GM19372 (cell line): ENCODE results near the gene ZNF609.

Experiments used
- ATAC-seq: cut with Tn5 transposase; IDR thresholded peaks from one replicate; pipeline ENCODE4 v1.9.1; 2021; ENCODE audit warnings: mild to moderate bottlenecking, low read depth, moderate library complexity; ENCODE audit not compliant: unreplicated experiment

Gene ZNF609, protein sequence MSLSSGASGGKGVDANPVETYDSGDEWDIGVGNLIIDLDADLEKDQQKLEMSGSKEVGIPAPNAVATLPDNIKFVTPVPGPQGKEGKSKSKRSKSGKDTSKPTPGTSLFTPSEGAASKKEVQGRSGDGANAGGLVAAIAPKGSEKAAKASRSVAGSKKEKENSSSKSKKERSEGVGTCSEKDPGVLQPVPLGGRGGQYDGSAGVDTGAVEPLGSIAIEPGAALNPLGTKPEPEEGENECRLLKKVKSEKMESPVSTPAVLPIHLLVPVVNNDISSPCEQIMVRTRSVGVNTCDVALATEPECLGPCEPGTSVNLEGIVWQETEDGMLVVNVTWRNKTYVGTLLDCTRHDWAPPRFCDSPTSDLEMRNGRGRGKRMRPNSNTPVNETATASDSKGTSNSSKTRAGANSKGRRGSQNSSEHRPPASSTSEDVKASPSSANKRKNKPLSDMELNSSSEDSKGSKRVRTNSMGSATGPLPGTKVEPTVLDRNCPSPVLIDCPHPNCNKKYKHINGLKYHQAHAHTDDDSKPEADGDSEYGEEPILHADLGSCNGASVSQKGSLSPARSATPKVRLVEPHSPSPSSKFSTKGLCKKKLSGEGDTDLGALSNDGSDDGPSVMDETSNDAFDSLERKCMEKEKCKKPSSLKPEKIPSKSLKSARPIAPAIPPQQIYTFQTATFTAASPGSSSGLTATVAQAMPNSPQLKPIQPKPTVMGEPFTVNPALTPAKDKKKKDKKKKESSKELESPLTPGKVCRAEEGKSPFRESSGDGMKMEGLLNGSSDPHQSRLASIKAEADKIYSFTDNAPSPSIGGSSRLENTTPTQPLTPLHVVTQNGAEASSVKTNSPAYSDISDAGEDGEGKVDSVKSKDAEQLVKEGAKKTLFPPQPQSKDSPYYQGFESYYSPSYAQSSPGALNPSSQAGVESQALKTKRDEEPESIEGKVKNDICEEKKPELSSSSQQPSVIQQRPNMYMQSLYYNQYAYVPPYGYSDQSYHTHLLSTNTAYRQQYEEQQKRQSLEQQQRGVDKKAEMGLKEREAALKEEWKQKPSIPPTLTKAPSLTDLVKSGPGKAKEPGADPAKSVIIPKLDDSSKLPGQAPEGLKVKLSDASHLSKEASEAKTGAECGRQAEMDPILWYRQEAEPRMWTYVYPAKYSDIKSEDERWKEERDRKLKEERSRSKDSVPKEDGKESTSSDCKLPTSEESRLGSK (N-terminal part only)

DNA sequence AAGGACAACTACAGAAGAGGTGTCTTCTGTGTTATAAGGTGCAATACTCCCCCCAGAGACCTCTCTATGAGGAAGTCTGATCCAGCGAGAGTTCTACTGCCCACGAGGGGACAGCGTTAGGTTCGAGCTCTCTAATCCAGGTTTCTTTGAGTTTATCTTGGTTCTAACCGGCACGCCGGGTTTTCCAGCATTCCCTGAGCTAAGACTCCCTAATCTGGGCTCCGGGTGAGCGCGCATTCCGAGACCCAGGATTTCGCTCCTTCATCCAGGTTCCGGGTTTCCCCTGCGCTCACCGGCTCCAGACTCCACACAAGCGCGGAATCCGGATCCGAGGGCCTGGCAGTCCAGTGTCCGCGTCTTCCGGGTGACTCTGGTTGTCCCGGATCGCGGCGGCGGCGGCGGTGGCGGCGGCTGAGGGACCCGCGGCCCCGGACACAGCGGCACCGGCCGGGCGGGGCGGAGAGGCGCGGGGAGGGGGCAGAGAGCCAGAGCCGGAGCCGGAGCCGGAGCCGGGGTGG, at the start of gene ZNF609:
ZNF609 (plus strand) TSS at position 373 of the 518 bp plus-strand sequence. CDS start 38,842 bp downstream, outside the sequence.
- ATAC-seq, result no peak

DNA sequence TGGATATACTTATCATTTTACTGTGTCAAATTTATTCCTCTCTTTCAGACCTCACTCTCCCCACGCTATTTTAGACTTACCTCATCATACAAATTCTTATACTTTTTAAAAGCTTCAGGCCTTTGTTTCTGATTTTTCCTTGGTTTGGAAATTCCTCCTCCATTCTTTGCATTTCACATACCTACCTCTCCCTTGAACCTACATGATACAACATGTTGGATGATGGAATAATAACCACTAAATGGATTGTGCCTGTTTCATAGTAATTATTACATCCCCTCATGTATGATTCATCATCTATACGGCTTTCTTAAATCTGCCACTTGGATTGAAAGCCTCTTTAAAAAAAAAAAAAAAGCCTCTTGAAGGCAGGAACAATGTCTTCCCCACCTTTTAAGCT, 48.2 kb upstream of the ZNF609 start:
- no peak for ATAC-seq

DNA sequence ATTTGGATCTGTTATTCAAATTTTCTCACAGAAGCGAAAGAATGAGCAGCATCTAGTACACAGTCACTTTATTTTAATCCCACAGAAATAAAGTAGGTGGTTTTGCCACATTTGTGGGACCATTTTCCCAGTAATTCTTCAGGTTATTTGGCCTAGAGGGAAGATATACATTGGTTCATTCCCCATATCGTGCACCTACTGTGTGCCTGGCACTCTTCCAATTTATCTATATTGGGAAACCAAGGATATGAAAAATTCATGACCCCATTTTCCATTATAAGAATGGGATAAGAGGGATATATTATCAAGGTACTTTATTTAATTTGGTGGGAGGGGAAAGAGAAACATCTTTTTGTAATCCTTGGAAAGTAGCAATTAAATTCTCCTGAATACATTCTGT, 37.7 kb upstream of the ZNF609 start:
- no peak for ATAC-seq

DNA sequence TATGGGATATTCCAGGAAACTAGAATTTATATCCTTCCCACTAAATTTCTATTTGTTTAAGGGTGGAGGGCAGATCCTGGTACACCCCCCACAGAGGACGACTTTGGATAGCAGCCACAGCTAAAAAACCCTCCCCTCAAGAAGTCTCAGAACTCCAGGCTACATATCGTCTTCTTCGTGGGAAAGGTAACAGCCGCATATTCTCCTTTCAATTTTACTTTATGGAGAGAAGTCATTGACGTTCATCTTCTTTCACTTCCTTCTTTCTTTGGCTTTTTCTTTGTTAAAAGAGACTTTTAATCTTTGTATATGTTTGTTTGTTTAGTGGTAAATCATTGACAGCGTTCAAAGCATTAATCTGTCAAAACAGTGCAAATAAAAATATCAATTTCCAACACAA, 36.4 kb upstream of the ZNF609 start:
- no peak for ATAC-seq

DNA sequence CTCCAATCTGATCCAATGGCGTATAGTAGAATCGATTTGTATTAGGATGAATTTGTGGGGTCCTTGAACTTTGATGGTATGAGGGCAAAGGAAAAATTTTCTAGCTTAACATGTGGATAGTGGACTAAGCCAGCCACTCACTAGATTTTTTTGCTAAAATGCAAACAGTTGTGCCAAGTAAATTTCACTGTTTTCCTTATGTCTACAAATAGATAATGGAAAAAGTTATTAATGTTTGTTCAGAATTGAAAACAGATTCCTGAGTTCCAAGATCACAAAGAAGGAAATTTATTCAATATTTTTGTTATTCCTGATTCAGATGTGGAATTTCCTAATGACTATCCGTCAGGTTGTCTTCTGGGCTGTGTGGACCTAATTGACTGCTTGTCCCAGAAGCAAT, 35.2 kb upstream of the ZNF609 start:
- ATAC-seq, result no peak

DNA sequence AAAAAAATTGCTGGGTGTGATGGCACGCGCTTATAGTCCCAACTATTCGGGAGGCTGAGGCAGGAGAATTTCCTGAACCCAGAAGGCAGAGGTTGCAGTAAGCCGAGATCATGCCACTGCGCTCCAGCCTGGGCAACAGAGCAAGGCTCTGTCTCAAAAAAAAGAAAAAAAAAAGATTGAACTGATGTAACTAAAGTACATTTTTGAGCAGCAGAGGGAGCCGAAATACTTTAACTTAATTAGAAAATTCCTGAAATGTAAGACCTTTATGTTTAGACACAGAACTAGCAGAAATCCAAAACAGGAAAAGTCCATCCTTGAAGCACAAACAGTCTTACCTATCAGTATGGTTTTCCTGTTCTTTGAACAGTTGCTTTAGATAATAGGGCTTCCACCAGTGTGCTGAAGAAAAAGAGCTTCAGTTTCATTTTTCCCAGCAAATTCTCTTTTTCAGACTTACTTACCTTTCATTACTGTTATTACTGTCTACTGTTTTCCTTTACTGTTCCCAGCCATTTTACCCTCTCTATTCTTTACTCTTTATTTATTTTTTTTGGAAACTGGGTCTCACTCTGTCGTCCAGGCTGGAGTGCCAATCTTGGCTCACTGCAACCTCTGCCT, 33.4 kb upstream of the ZNF609 start:
- ATAC-seq, result no peak

DNA sequence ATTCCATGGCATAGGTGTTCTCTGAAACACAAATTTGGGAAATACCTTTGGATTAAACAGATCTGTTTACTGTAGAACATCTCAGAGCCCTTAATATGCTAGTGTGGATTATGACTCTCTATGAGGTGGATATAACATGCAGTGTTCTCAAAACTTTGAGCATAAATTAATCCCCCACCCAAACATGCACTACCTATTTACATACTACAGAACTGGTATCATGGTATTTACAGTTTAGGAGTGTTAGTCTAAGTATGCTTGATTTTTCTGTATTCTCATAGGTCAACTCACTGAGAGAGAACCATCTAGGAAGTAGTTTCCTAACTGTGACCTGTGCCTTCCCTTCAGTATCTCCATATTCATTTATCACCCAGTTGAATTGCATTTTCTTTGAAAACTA, 30.9 kb upstream of the ZNF609 start:
- no peak for ATAC-seq

DNA sequence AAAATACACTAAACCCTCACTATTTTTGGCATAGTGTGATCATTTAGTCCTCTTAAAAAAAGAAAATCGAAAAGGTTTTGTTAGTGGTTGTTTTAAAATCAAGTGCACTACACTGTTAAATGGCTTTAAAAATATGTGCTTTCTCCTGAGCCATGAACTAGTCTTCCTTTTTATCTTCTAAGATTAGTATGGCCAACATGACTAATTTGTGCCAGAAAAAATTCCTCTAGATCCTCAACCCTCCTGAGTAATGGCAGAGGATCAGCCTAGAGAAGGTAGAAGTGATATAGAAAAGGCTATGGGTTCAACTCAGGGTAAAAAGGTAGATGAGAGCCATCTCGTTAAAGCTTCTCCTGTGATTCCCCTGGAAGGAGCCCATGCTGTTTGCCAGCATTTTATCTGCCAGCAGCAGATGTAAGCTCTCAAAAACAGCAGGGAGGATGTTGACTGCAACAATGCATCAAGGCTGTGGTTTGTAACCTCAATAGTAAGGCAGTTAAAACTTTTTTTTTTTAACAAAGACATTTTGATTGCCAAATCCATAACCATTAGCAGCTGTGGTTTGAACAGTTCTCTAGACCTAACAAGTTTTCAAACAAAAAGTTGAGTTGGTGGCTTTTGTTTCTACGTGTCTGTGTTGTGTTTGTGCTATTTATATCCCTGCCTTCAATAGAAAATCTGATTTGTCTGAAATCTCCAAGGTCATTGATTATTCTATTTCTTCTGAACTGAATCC, 30.2 kb upstream of the ZNF609 start:
- ATAC-seq, result no peak

DNA sequence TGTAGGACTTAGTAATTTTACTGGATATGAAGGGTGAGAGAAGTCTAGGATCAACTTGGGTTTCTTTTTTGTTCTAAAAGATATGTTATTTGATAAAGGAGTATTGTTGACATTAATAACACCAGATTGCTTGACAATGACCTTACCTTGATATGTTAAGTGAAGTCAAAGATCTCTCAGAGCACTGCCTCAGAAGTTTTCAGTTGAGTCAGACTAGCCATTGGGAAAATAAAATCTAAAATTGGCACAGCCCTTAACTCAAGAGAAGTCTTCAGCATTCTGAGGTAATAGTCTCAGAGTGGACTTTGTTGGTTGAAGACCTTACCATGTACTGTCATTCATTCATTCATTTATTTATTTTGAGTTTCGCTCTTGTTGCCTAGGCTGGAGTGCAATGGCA, 22.4 kb upstream of the ZNF609 start:
- ATAC-seq, result no peak

DNA sequence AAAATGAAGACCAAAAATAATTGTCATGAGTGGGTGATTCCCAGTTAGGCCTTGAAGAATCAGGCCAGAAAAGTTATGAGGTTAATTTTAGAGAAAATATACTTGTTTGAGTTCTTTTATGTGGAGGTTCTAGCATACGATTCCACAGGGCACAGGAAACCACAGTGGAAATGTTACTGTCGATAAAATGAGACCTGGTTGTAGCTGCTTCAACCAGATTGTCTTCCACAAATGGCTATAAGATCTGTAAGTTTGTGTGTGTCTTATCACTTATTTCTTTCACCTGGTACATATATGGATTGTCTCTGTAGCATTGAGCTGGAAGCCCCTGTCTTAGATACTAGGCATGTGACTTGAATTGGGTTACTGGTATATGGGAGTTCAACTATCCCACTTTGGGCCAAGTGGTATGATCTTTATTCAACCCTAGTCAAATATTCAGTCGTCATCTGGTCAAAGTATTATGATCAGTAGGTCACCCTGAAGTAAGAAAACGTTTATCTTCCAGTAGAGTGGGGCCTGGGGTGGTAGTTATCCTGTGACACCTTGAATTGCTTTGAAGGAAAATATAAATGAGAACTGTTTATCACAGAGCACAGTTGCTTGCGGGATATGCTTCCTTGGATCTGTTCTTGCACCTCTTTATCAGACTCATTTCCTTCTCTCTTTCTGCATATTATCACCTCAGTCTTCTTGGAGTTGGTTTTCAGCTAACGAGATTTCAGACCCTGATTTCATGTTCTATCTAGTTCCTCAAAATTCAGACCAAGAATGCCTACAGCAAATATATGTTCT, 21.5 kb upstream of the ZNF609 start:
- no peak for ATAC-seq

DNA sequence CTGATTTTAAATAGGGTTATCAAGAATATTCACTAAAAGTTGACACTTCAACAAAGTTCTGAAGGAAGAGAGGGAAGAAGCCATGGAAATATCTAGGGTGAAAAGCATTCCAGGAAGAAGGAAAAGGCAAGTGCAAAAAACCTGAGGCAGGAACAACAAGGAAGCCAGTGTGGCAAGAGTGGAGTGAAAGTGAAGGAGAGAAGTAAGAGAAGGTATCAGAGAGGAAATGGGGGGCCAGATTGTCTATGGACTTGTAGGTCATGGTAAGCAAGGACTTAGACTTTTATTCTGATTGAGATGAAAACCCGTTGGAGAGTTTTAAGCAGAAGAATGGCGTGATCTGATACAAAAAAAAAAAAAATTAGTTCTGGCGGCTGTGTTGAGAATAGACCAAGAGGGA, 18.5 kb upstream of the ZNF609 start:
- ATAC-seq, result no peak

DNA sequence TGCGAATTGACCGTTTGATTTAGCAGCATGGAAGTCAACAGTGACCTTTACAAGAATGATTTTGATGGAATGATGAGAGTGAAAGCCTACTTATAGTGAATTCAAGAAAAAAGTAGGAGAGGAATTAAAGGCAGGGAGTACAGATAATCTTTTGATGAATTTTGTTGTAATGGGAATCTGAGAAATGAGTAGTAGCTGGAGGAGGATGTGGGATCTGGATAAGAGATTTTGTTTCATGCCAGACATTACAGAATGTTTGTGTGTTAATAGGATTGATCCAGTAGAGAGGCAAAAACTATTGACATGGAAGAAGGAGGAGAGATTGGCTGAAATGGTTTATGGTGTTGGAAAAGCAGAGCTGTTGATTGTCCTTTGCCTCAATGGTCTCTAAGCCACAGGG, 17.4 kb upstream of the ZNF609 start:
- no peak for ATAC-seq

DNA sequence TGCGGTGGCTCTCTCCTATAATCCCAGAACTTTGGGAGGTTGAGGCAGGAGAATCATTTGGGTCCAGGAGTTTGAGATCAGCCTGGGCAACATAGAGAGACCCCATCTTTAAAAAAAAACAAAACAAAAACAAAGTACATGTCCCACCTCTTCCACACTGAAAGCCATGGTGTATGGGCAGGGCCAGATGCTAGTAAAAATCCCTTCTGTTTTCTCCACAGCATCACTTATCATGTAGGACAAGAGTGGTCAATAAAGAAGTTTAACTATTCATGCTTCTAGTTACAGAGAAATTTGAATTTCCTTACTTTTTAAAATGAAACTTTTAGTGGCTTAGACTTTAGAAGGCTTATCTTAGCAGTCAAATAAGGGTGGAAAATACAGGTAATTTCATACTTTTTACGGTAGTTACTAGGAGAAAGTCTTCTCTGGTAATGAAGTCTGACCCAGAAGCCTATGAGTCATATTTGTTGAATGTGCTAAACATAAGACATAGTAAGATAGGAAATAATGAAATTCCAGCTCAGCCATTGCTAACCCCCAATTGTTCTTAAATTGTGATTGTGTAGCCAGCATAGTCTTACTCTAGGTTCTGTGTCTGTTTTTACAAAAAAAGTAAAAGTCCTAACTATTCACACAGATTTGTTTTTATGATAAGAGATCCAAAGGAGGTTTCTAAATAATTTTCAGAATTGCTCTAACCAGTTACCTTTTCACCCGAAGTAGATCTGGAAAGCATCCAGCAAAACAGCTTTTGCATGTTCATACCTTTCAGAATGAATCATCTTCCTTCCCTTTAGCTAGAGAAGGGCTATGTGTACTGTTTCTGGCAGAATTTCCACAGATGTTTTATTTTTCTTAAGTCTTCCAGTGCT, 16.4 kb upstream of the ZNF609 start:
- ATAC-seq, result no peak

DNA sequence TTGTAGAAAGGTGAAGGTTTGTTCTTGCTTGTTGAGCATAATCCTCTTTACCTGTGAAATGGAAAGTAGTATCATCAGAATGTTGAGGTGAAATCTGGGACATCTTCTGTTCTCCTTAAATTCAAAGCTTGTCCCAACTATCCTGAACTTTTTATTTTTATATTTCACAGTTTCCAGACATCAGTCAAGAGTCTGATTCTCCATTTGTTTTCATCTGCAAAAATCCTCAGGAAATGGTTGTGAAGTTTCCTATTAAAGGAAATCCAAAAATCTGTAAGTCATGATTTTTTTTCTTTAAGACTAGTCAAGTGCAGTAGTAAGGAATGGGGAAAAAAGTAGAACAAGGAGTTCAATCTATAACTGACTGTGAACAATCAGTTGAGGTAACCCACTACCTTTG, 15.5 kb upstream of the ZNF609 start:
- no peak for ATAC-seq

DNA sequence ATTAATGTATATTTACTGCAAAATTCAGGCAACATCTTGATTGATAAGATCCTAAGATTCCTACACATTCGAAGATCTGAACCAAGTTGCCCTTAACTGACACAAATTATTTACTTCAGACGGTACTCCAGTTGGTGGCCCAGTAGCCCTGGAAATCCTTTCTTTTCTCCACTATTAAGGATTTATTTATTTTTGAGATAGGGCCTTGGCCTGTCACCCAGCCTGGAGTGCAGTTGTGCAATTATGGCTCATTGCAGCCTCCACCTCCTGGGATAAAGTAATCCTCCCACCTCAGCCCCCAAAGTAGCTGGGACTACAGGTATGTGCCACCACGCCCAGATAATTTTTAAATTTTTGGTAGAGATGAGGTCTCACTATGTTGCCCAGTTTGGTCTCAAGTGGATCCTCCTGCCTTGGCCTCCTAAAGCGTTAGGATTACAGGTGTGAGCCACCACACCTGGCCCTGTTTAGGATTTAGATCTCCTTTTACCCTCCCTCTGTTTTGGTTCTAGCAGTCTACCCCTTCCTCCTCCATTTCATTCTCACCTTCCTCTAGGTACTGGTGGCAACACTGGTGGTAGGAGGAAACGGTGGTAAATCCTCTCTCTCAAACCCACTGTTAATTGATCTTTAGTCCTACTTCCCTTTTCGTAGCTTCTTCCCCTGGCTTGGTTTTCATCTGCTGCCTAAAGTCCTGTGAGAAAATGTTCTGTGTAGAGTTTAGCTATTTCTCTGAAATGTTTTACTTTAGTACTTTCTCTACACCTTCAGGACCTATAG, 12.7 kb upstream of the ZNF609 start:
- ATAC-seq, result no peak

DNA sequence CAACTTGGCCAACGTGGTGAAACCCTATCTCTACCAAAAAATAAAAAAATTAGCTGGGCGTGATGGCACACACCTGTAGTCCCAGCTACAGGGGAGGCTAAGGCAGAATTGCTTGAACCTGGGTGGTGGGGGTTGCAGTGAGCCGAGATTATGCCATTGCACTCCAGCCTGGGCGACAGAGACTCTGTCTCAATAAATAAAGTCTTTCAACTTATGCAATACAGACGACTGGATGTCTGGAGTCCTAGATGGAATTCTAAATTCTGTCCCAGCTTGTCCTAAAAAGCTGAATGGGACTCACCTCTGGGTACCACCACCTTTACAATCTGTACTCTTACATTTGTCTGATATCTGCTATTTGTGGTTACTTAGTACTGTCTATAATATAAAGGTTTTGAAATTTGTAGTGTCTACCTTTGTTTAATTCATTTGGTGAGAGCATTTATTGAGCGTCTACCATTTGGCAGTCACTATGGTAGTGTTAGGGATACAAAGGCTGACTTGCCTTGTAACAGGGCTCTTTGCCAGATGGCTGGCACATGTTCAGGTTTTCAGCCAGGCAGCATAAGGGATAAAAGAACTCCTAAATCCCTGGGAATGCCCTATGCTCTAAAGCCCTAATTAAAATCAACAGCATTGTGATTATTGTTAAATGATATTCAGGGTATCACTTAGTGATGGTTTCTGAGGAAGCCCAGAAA, 7.2 kb upstream of the ZNF609 start:
- no peak for ATAC-seq

DNA sequence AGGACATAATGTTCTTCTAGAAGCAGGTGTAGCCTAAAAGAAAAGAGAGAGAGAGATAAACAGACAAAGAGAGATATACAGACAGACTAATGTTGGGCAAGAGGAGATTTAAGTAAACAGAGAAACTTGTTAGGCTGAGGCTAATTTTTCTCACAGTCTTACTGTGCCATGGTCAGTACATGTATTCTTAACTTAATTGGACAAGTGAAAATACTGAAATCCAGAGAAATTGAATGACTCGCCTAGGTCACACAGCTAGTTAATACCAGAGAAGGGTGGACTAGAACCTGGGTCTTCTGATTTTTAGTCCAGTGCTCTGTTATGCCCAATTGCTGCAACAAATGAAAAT, 6.7 kb upstream of the ZNF609 start:
- ATAC-seq, result no peak
